ENCODE results near the gene FBXO48. TPM values are rescaled to one million over a fixed set of nuclear protein-coding genes. Genes with fewer than 3 reads are reported as not detected.

Gene FBXO48
- total RNA-seq, 1 donor from 2014 or later = 1.7 TPM

GRCh38 chr2:68506170-68506569 is 39.1 kb upstream of the FBXO48 start:
- Mint-ChIP-seq H3K4me1 (no peaks in the 10 kb centered on the region), H3K27ac (ENCODE audit: unreplicated experiment) (no peak overlapping the region), H3K4me3 (no peak overlapping the region), H3K27me3 (ENCODE audit: low read depth) (no peaks in the 10 kb centered on the region), H3K9me3 (peaks cover 4% of the 10 kb centered on the region), H3K36me3 (ENCODE audit: low read depth) (peaks cover 13% of the 10 kb centered on the region)
- DNase-seq (ENCODE audit: low read depth, low spot score) = no peak
- TF ChIP-seq CTCF (conservative IDR thresholded peaks at IDR 0.05) = no peak

GRCh38 chr2:68505603-68506159 is 38.6 kb upstream of the FBXO48 start:
- H3K27me3 Mint-ChIP-seq (ENCODE audit: low read depth) = no peaks in the 10 kb centered on the region
- peaks cover 4% of the 10 kb centered on the region for H3K9me3 Mint-ChIP-seq
- DNase-seq (ENCODE audit: low read depth, low spot score) = no peak
- peaks cover 13% of the 10 kb centered on the region for H3K36me3 Mint-ChIP-seq (ENCODE audit: low read depth)
- no peak overlapping the region for H3K27ac Mint-ChIP-seq (ENCODE audit: unreplicated experiment)
- no peak for TF ChIP-seq CTCF (conservative IDR thresholded peaks at IDR 0.05)
- no peaks in the 10 kb centered on the region for H3K4me1 Mint-ChIP-seq
- H3K4me3 Mint-ChIP-seq = no peak overlapping the region

GRCh38 chr2:68501768-68502167 is 34.7 kb upstream of the FBXO48 start:
- H3K4me3 Mint-ChIP-seq = no peak overlapping the region
- no peaks in the 10 kb centered on the region for H3K4me1 Mint-ChIP-seq
- H3K9me3 Mint-ChIP-seq = peaks cover 2% of the 10 kb centered on the region
- DNase-seq (ENCODE audit: low read depth, low spot score) = no peak
- TF ChIP-seq CTCF (conservative IDR thresholded peaks at IDR 0.05) = no peak
- no peaks in the 10 kb centered on the region for H3K27me3 Mint-ChIP-seq (ENCODE audit: low read depth)
- peaks cover 6% of the 10 kb centered on the region for H3K36me3 Mint-ChIP-seq (ENCODE audit: low read depth)
- H3K27ac Mint-ChIP-seq (ENCODE audit: unreplicated experiment) = no peak overlapping the region

GRCh38 chr2:68500649-68501048 is 33.6 kb upstream of the FBXO48 start:
- peaks cover 6% of the 10 kb centered on the region for H3K9me3 Mint-ChIP-seq
- H3K27me3 Mint-ChIP-seq (ENCODE audit: low read depth) = no peaks in the 10 kb centered on the region
- no peaks in the 10 kb centered on the region for H3K4me1 Mint-ChIP-seq

GRCh38 chr2:68499133-68499532 is 32.0 kb upstream of the FBXO48 start:
- Mint-ChIP-seq H3K36me3 (ENCODE audit: low read depth) (peaks cover 8% of the 10 kb centered on the region), H3K4me3 (no peak overlapping the region), H3K27ac (ENCODE audit: unreplicated experiment) (no peak overlapping the region)

More at GRCh38 chr2:68500649-68501048, 33.6 kb upstream of the FBXO48 start:
- no peak overlapping the region for H3K27ac Mint-ChIP-seq (ENCODE audit: unreplicated experiment)
- no peak overlapping the region for H3K4me3 Mint-ChIP-seq
- DNase-seq (ENCODE audit: low read depth, low spot score) = no peak
- TF ChIP-seq CTCF (conservative IDR thresholded peaks at IDR 0.05) = no peak
- H3K36me3 Mint-ChIP-seq (ENCODE audit: low read depth) = peaks cover 3% of the 10 kb centered on the region

More at GRCh38 chr2:68499133-68499532, 32.0 kb upstream of the FBXO48 start:
- H3K4me1 Mint-ChIP-seq = no peaks in the 10 kb centered on the region
- H3K9me3 Mint-ChIP-seq = peaks cover 11% of the 10 kb centered on the region
- TF ChIP-seq CTCF (conservative IDR thresholded peaks at IDR 0.05) = no peak
- H3K27me3 Mint-ChIP-seq (ENCODE audit: low read depth) = no peaks in the 10 kb centered on the region
- DNase-seq (ENCODE audit: low read depth, low spot score) = no peak
